Middle frontal gyrus (tissue), 1 donor: ENCODE results near the gene LIG3.
"Not testable (repeated sequence)": the region's sequence is repeated elsewhere in the genome, so short reads cannot be mapped to it uniquely, and the experiment has no call there.

Experiments used
- DNase-seq: peaks from one replicate; pipeline ENCODE4 v3.0.0-alpha.2; 2015; ENCODE audit warnings: low spot score; ENCODE audit errors: extremely low spot score

LIG3 gene

DNA sequence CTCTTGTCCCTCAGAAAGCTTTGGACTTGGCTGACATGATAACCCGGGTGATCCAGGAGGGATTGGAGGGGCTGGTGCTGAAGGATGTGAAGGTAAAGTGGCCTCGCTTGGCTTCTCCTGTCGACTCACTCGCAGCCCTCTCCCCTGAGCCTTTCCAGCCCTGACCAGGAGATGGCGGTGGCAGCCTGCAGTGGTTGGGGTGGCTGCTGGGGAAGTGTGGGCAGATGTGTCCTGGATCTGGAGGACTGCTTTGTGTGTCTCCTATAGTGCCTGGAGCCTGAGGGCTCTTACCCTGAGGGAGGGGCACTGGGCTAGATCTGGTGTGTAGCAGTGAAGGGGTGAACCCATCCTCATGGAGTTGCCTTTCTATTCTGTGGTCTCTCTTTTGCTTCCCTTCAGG, 17.9 kb downstream of the LIG3 start:
- peak; percentile 29 for DNase-seq

DNA sequence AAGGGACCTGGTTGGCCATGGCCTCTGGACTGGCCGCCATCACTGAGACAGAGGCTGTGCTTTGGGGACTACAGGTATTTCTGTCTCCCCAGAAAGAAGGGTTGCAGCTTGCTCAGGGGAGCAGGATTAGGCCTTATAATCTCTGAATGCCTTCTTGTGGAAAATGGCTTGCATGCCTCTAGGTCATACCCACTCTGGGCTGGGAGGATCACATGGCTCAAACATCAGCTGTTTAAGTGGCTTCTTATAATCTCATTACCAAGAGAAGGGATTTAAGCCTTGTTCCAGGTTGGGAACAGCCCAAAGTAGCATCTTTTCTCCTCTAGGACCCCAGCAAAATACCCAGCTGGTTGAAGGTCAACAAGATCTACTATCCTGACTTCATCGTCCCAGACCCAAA, 19.1 kb downstream of the LIG3 start:
- DNase-seq: no peak

DNA sequence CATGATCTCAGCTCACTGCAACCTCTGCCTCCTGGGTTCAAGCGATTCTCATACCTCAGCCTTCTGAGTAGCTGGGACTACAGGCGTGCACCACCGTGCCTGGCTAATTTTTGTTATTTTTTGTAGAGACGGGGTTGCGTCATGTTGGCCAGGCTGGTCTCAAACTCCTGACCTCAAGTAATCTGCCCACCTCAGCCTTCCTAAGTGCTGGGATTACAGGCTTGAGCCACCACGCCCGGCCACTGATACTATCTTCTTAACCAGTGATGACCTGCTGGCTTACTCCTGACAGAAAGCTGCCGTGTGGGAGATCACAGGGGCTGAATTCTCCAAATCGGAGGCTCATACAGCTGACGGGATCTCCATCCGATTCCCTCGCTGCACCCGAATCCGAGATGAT, 20.7 kb downstream of the LIG3 start:
- DNase-seq: not testable (repeated sequence)

DNA sequence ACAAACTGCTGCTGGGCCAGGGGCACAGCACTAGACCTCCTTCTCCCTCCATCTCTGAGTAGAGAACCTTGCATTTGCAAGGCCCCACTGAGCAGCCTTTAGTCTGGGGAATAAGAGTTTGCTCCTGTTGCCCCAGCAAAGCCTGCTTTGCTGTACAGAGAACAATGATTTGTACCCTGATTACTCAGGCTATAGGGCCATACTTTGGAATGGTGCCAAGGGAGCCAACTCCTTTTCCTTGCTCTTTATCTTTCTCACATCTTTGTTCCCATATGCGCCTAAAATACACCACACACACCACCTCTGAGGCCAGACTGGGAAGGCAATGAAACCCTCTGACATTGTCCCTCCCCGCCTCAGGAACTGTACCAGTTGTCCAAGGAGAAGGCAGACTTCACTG, 21.2 kb downstream of the LIG3 start:
- no peak for DNase-seq

DNA sequence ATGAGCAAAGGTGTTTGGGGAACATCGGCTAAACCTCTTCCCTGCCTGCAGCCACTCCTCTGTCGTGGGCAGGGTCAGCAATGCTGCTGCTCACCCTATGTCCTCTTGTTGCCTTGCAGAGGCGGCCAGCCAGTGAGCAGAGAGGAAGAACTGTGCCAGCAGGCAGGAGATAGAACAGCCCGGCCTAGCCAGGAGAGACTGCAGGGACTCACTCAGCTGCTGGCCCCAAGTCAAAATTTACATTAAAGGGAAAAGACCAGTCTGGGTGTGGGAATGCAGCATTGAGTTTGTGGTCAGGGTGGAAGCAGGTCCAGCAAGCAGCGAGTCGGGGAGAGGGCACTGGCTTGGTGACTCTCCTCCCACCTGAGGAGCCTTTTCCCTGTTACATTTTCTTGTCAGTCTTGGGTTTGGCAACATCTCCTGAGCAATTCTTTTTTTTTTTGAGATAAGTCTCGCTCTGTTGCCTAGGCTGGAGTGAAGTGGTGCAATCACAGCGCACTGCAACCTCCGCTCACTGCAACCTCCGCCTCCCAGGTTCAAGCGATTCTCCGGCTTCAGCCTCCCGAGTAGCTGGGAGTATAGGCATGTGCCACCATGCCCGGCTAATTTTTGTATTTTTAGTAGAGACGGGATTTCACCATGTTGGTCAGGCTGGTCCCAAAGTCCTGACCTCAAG, 22.7 kb downstream of the LIG3 start:
- no peak for DNase-seq

DNA sequence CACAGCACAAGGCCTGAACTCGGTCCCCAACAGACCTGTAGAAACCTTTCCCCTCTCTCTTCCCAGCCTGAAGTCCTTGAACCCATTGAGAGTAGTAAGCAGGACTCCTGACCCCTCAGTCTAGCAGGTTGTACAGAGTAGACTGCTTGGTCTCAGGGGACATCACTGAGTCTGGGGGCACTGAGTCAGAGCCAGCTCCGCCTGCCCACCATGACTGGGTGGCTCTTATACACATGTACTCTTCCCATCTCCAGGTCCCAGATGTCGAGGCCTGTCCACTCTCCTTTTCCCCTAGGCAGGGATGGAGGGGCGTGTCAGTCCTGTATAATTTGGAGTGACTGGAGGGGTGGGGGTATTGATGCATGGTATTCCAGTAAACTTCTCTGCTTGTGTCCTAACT, 23.5 kb downstream of the LIG3 start:
- DNase-seq: no peak

DNA sequence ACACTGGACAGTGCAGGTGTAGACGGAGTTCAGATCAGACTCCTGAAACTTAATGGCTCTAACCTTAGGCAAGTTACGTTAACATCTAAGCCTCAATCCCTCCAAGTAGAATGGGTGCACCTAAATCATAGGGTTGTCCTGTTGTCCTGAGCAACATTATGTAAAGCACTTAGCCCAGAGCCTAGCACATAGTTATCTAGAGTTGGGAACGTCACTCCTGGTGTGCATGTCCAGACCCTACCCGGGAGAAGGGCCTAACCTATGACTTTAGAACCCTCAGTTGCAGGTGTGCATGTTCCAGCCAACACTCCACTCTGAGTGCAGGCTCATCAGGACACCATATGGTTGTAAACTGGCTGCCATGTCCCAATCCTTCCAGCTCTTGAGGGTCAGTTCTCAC, 26.0 kb downstream of the LIG3 start:
- DNase-seq: no peak

DNA sequence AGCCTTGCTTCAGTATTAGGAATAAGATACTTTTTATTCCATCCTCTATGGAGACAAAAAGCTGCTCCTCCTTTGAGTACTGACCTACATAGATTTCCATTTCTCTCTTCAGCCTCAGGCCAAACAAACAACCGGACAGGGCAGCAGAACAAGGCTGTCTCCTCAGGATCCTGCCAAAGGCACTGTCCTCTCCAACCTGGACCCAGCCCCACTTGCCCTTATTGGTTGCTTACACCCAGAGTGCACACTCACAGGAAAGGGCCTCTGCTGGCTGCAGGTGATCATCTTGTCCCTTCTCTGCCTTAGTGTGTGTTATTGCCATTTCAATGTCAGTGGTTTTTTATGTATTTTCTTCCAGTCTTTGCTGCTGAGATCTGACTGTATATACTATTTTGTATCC, 26.6 kb downstream of the LIG3 start:
- DNase-seq: no peak

DNA sequence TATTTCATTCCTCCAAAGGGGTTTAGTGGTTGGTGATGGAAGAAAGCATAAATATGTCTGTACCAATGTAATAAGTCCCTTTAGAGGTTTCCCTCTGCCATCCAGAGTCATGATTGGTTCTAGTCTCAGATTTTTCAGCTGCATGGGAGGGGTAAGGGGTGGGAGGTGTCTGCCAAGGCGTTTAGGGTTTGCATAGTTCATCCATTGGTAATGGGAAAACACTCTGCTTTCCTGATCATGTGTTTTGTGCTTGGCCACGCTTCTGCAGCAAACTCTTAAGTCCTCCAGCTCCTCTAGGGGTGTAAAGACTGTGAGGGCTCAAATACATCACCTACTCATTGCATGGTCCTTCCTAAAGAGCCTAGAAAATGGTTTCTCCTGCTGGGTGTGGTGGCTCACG, 29.8 kb downstream of the LIG3 start:
- DNase-seq: no peak

DNA sequence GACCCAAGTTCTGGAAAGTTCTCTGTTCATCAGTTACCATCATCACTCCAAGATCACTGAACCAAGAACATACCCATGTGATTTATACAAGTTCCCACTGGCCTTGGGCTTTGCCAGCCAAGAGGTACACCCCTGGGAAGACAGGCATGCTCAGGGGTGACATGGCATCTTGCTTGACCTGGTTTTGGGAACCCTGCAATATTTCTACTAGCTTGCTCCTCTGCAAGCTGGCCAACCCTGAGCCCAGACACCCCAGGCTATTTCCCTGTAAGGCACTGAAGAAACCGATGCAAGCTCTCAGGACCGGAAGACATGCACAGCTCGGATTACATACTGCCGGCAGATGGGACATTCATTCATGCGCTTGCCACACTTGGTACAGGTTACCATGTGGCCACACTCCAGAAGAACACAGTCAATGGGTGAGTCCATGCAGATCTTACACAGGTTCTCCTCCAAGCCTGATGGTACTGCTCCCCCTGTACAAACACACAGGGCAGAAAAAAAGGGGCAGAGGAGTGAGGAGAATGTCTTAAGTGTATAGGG, 31.4 kb downstream of the LIG3 start:
- DNase-seq: no peak

DNA sequence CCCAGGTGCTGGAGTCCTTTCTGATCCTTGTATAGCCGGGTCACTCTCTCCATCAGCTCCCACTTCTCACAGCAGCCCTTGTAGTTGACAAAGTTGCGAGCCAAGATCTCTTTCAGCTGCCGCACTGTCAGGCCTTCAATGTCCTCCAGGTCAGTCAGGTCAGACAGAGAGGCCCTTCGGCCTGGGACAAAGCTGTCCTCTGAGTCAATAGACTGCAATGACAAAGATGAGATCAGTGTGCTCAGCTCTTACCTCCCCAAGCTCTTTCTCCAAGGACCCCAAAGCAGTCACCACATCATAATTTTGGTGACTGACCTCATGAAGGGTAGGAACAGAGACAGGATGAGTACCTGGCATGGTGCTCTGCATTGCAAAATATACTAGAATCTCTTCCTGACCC, 36.1 kb downstream of the LIG3 start:
- no peak for DNase-seq

DNA sequence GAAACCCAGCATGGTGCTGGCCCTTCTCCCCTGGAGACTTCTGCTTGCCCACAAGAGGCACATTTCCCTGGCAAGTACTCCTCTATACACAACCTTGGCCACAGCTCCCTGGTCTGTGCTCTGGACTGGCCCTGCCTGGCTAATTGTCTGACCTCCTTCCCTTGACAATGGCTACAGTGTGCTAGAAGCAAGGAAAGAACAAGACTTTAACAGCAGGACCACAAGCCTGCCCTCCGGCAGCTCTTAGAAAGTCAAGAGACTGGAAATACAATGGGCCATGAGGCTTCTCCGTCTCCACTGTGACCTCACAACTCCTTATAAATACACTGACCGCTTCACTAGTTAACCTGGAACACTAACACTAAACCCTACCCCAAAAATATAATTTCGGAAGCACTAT, 36.7 kb downstream of the LIG3 start:
- no peak for DNase-seq

DNA sequence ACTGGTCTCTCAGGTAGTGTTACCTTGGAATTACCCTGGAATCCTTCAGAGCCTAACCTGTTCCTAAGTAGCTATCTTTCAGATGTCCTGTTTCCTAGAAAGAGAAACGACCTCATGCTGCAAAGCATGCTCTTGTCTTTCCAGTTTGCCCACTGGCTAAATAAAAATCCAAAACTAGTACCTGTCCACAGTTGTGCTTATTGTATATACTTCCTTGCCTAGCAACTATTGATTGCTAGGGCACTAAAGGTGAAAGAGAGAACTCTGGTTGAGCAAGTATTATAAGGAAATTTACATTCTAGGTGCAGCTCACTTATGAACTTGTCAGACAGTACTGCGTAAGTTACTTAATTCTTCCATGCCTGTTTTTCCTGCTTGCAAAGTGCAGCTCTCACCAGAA, 38.5 kb downstream of the LIG3 start:
- no peak for DNase-seq

DNA sequence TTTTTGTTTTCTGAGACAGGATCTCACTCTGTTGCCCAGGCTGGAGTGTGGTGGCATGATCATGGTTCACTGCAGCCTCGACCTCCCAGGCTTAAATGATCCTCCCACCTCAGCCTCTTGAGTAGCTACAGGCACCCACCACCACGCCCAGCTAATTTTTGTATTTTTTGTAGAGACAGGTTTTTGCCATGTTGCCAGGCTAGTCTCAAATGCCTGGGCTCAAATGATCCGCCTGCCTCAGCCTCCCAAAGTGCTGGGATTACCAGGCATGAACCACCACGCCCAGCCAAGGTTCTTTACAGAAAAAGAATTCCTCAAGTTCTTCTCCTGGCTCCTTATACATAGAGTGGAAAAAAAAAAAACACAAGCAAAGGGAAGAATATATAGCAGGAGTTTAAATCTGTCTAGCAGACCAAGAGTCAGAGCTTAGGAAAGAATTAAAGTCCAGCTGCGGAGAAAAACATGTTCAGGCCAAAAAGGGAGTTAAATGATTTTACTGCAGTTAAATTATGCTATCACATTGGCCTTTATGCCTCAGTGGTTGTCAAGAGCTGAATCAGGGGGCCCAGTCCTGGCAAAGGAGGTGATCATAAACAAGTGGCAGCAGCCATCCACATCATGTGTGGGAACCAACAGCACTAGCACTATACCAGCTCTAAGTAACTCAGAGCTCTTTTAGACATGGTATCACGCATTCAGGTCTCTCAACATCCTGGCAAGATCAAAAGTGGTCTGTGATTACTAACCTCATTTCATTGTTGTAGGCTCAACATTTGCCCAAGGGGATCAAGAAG, 39.3 kb downstream of the LIG3 start:
- no peak for DNase-seq

DNA sequence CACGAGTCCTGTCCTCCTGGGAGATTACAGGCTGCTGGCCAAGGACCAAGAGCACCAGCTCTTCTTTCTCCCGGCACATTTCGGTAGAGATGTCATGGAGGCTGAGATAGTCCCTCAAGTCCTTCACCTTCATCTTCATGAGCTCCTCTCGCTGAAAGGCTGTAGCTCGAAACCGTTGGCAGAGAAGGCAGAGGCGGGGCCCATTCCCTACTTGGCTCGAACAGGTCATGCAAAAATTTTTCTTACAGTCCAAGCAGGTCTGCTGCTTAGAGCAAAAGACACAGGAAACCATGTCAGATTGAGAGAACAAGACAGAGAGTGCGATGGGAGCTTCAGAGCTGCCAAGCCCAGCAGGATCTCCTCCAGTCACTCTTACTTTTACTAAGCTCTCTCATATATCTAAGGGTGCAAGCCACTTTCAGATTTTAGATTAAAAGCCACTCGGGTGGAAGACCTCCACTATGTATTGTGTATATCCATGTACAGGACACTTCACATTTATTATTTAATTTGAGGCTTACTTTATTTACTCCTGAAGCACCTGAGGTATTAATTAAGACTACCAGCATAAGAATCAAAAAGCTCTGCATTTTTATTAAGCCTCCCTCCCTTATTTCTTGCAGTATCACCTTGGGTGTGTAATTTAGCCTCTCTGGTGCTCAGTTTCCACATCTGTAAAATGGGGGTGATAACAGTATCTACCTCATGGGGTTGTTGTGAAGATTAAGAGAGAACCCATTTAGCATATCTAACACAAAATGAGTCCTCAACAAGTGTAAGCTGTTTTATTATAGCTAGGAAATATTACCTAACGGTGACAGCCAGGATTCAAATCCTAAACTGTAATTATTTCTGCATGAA, 41.4 kb downstream of the LIG3 start:
- DNase-seq: no peak

DNA sequence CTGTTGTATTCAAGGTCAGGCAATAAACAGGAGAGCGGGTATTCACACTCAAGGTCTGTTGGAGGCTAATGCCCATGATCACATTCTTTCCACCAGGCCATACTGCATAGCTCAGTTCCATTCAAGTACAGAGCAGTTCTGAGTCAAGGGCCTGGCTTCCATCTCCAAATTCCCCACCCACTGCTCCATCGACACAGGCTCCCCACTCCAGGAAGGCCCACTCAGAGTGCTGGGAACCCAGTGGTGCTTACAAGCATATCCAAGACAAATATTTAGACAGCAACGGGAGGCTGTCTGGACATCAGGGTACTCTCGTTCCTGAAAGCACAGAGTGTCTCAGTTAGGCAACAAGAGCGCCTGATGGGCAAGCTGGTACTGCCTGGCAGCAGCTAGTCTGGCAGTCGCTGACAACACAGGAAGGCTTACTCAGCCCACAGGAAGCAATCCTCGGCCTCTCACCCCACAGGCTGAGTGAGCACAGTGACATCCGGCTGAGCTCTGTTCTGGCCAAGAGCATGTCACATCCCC, 42.3 kb downstream of the LIG3 start:
- peak; percentile 77 for DNase-seq

DNA sequence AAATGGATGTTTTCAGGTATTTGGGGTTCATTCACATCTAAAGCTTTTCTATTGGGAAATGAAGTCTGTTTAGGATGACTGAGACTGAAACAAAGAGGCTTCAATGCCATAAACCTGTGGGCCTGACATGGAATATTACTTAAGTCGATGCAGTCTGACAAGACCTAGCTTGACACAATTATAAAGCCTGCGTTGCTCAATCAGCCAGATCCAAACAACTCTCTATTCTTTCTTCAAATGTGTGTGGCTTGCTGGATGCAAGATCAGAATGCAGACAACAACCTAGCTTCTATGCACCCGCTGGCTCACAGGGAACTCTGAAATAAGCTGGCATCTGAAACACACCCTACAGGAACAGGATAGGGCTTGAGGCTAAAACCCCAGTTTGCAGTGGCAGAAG, 43.2 kb downstream of the LIG3 start:
- no peak for DNase-seq

DNA sequence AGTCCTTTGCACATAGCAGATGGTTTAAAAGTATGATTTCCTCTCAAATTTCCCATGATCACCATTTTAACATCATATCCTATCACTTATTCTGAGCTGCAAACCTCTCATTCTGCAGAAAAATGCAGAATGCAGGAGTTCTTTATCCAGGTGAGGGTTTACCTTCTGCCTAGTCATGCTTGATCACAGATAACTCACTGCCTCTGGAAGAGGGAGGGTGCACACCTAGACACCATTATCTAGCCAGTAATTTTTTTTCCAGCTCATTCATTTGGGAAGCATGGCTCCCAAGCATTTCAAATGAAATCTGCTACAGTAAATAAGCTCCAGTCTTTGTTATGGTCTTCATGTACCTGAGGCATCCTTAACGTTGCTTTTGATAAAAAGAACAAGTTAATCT, 45.2 kb downstream of the LIG3 start:
- DNase-seq: no peak

DNA sequence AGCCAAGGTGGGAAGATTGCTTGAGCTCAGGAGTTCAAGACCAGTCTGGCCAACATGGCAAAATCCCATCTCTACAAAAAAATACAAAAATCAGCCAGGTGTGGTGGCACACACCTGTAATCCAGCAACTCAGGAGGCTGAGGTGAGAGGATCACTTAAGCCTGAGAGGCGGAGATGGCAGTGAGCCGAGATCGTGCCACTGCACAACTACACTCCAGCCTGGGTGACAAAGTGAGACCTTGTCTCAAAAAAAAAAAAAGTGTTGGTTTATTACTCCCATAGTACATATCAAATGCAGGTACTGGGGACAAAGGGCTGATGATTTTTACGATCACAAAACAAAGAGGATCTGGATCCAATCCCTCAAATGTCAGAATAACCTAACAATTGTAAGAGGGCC, 47.8 kb downstream of the LIG3 start:
- DNase-seq: not testable (repeated sequence)

DNA sequence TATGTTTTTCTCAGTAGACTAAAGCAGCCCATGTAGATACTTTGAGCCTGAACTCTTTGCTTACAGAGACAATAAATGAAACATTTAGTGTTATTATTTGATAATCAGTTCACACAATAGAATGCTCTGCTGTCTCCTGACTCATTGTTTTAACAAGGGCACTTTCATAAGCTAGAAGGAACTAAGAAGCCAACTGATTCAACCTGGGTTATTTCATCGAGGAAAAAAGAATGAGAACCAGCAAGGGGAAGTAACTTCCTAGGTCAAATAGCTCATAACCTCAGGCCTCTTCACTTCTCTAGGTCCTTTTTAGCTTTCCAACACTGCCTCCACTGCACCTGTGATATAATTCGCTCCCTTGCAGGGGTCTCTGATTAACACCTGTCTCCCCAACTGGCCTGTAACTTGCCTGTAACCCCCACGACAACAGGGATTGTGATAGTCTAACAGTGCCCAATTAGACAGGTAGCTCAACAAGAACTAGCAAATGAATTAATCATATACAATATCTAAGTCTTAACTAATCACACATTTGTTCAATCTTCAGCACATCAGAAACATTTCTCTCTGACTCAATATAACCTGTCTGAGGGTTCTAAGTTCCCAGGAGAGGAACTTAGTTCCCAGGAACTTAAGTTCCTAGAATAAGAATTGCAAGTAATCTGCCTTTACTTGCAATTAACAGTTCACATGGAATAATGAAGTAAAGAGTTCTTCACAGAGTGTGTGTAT, 48.4 kb downstream of the LIG3 start:
- DNase-seq: no peak

DNA sequence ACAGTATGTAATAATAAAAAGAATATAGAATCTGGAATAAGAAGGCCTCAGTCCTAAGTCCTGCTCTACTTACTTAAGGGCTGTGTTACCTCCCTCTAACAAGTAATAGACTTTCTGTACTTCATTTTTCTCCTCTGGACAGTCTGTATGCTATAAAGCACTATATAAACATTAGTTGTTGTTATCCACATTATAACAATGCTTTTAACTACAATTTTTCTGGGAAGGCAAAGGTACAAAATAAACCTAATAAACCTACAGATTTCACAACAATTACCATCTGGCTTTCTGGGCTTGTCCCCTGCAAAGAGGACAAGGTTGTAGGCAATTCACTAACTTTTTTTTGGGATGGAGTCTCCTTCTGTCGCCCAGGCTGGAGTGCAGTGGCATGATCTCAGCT, 50.5 kb downstream of the LIG3 start:
- no peak for DNase-seq
